A549 (cell line): ENCODE results near the gene MADD. TPM values are rescaled to one million over a fixed set of nuclear protein-coding genes. Genes with fewer than 3 reads are reported as not detected.

Source experiments
- ATAC-seq, 2 experiments: fragments of 200-7000 bp in 1 of 2; fragments of >200 bp in 1 of 2; cut with Nextera tagmentation in 1 of 2; cut with Tn5 transposase in 1 of 2; 3 replicates each; pipeline versions ENCODE4 v1.8.0 to v1.9.1; 2018 to 2020; ENCODE audit warnings: mild to moderate bottlenecking in 1 of 2, moderate library complexity in 1 of 2
- CTCF ChIA-PET: fragments of 300-600 bp; sonication (Branson Sonifier 250); formaldehyde crosslinking; extraction: SDS; loops from one replicate; lab custom pipeline; 2021; ENCODE audit warnings: antibody characterized with exemption, inconsistent platforms; lab: Yijun Ruan, JAX
- POLR2A ChIA-PET: fragments of 350-600 bp; formaldehyde crosslinking; extraction: SDS; loops from one replicate; lab custom pipeline; 2021; ENCODE audit warnings: antibody characterized with exemption, inconsistent platforms; lab: Yijun Ruan, JAX
- DNase-seq, 2 experiments: peaks; one replicate each; pipeline versions ENCODE4 v3.0.0 to v3.0.0-alpha.2; 2011 to 2016; ENCODE audit warnings: low read depth in 1 of 2, low spot score in 1 of 2
- FAIRE-seq: peaks from 2 replicates; lab custom pipeline; 2011; peaks lifted over from hg19 to GRCh38; lab: Jason Lieb, UNC
- H3K27ac ChIP-seq, 2 experiments: fragments of >200 bp; sonication (Bioruptor Twin); formaldehyde crosslinking; 3 replicates each; pipeline ENCODE4 v1.5.1; 2016 to 2017
- H3K4me1 ChIP-seq: fragments of >200 bp; sonication (Bioruptor Twin); formaldehyde crosslinking; 3 replicates; pipeline ENCODE4 v1.6.1; 2016
- H3K4me2 ChIP-seq: fragments of >200 bp; sonication (Bioruptor Twin); formaldehyde crosslinking; 3 replicates; pipeline ENCODE4 v1.6.1; 2016
- H3K4me3 ChIP-seq: fragments of >200 bp; sonication (Bioruptor Twin); formaldehyde crosslinking; 3 replicates; pipeline ENCODE4 v1.5.1; 2016
- H3K9me3 ChIP-seq: fragments of >200 bp; sonication (Bioruptor Twin); formaldehyde crosslinking; 3 replicates; pipeline ENCODE4 v1.6.1; 2016
- ATOH8 ChIP-seq: fragments of 250-450 bp; sonication (Bioruptor Pico); IDR thresholded peaks from 2 replicates; pipeline ENCODE4 v1.5.0; 2020; ENCODE audit warnings: low read depth, mild to moderate bottlenecking, moderate library complexity
- BCL3 ChIP-seq: fragments of >200 bp; sonication (Bioruptor Twin); formaldehyde crosslinking; IDR thresholded peaks from 3 replicates; pipeline ENCODE4 v1.6.1; 2016
- CBX8 ChIP-seq: fragments of 200-600 bp; sonication (generic); IDR thresholded peaks from 2 replicates; pipeline ENCODE4 v1.6.1; 2016
- CEBPB ChIP-seq, 2 experiments: fragments of >200 bp in 1 of 2; sonication (Bioruptor Twin) in 1 of 2; formaldehyde crosslinking in 1 of 2; IDR thresholded peaks; 2 replicates each; pipeline ENCODE4 v1.6.1; 2012 to 2016
- E2F6 ChIP-seq: IDR thresholded peaks from 2 replicates; pipeline ENCODE4 v1.6.1; 2012; ENCODE audit warnings: low read depth, borderline replicate concordance
- EHF ChIP-seq: fragments of 250-450 bp; sonication (Bioruptor Pico); IDR thresholded peaks from 2 replicates; pipeline ENCODE4 v1.5.0; 2020; ENCODE audit warnings: mild to moderate bottlenecking
- FOSB ChIP-seq: fragments of 250-450 bp; sonication (Bioruptor Pico); IDR thresholded peaks from 2 replicates; pipeline ENCODE4 v1.5.0; 2020; ENCODE audit warnings: mild to moderate bottlenecking, moderate library complexity
- FOSL2 ChIP-seq, 2 experiments: fragments of 450-650 bp in 1 of 2; fragments of >200 bp in 1 of 2; sonication (Bioruptor Twin) in 1 of 2; formaldehyde crosslinking; IDR thresholded peaks; 2 replicates each; pipeline versions ENCODE4 v1.5.0 to v1.6.1; 2016 to 2020; ENCODE audit warnings: mild to moderate bottlenecking in 1 of 2, moderate library complexity in 1 of 2
- FOXS1 ChIP-seq: fragments of 250-450 bp; sonication (Bioruptor Pico); IDR thresholded peaks from 2 replicates; pipeline ENCODE4 v1.5.0; 2020; ENCODE audit warnings: mild to moderate bottlenecking, moderate library complexity
- HEYL ChIP-seq: fragments of 250-450 bp; sonication (Bioruptor Pico); IDR thresholded peaks from 2 replicates; pipeline ENCODE4 v1.8.0; 2021; ENCODE audit warnings: mild to moderate bottlenecking, moderate library complexity
- HOXB13 ChIP-seq: fragments of 250-450 bp; sonication (Bioruptor Pico); IDR thresholded peaks from 2 replicates; pipeline ENCODE4 v1.5.0; 2020; ENCODE audit warnings: low read depth, mild to moderate bottlenecking, moderate library complexity
- JUN ChIP-seq, 2 experiments: fragments of >200 bp; sonication (Bioruptor Twin); formaldehyde crosslinking; IDR thresholded peaks; 2 replicates in 1 of 2; 3 replicates in 1 of 2; pipeline ENCODE4 v1.6.1; 2016 to 2017
- KDM1A ChIP-seq: fragments of 200-600 bp; sonication (generic); IDR thresholded peaks from 2 replicates; pipeline ENCODE4 v1.6.1; 2016; ENCODE audit warnings: low read depth, mild to moderate bottlenecking
- MAFK ChIP-seq: fragments of 450-650 bp; IDR thresholded peaks from 2 replicates; pipeline ENCODE4 v1.6.1; 2014; ENCODE audit not compliant: partially characterized antibody
- MAZ ChIP-seq: fragments of 150-350 bp; IDR thresholded peaks from 2 replicates; pipeline ENCODE4 v1.6.1; 2014; ENCODE audit warnings: antibody characterized with exemption, low read depth, low read length, borderline replicate concordance
- MYC ChIP-seq: IDR thresholded peaks from 2 replicates; pipeline ENCODE4 v1.6.1; 2012; ENCODE audit warnings: mild to moderate bottlenecking, inconsistent platforms, low read length, improper control_type of control experiment, borderline replicate concordance
- NFE2L2 ChIP-seq: fragments of 150-350 bp; conservative IDR thresholded peaks from 2 replicates; pipeline ENCODE4 v1.6.1; 2014; ENCODE audit warnings: low read length
- NPAS2 ChIP-seq: fragments of 250-450 bp; sonication (Bioruptor Pico); IDR thresholded peaks from 2 replicates; pipeline ENCODE4 v1.8.0; 2022; ENCODE audit warnings: mild to moderate bottlenecking, moderate library complexity, borderline replicate concordance
- POLR2A ChIP-seq: IDR thresholded peaks from 2 replicates; pipeline ENCODE4 v1.6.1; 2012; ENCODE audit warnings: mild to moderate bottlenecking, low read length
- RAD21 ChIP-seq, 2 experiments: fragments of >200 bp in 1 of 2; sonication (Bioruptor Twin) in 1 of 2; formaldehyde crosslinking in 1 of 2; IDR thresholded peaks in 1 of 2; conservative IDR thresholded peaks in 1 of 2; 2 replicates in 1 of 2; 3 replicates in 1 of 2; pipeline ENCODE4 v1.6.1; 2012 to 2018; ENCODE audit warnings: inconsistent platforms in 1 of 2
- RARB ChIP-seq: fragments of 250-450 bp; sonication (Bioruptor Pico); IDR thresholded peaks from 2 replicates; pipeline ENCODE4 v1.8.0; 2021; ENCODE audit warnings: mild to moderate bottlenecking, moderate library complexity
- REST ChIP-seq: fragments of 200-600 bp; sonication (generic); IDR thresholded peaks from 2 replicates; pipeline ENCODE4 v1.6.1; 2016; ENCODE audit warnings: antibody characterized with exemption, mild to moderate bottlenecking, moderate library complexity
- SMC3 ChIP-seq: fragments of >200 bp; sonication (Bioruptor Twin); formaldehyde crosslinking; IDR thresholded peaks from 3 replicates; pipeline ENCODE4 v1.6.1; 2018; ENCODE audit warnings: inconsistent platforms
- TP53 ChIP-seq: fragments of 250-450 bp; sonication (Bioruptor Pico); IDR thresholded peaks from 2 replicates; pipeline ENCODE4 v1.5.0; 2021; ENCODE audit warnings: mild to moderate bottlenecking, moderate library complexity
- ZFP36 ChIP-seq: fragments of 450-650 bp; IDR thresholded peaks from 2 replicates; pipeline ENCODE4 v1.6.1; 2014; ENCODE audit warnings: borderline replicate concordance; ENCODE audit not compliant: partially characterized antibody
- ZSCAN20 ChIP-seq: fragments of 250-450 bp; sonication (Bioruptor Pico); IDR thresholded peaks from 2 replicates; pipeline ENCODE4 v1.8.0; 2022; ENCODE audit warnings: mild to moderate bottlenecking, moderate library complexity
- WGBS: methylation state at CpG from one replicate; pipeline ENCODE4 v1.1.6; 2017; ENCODE audit errors: missing lambda C conversion rate; 5-methylcytosine and 5-hydroxymethylcytosine counted together
- polyA plus RNA-seq, 4 experiments: library from polyadenylated mRNA; depleted of rRNA in 3 of 4; stranded (reverse); fragments of >200 nt; fragmentation: RNase III in 1 of 4; extraction: RNeasy Plus Mini Kit Qiagen cat#74134 plus additional on column Dnase treatment in 1 of 4; gene quantifications; 2 replicates in 3 of 4; 3 replicates in 1 of 4; pipeline ENCODE4 v1.2.3, GENCODE V29; 2011 to 2017

The MADD gene
- polyA plus RNA-seq, 2 of the 4 experiments (the other 2 are of a cell fraction): 16.7 to 25.2 TPM

GRCh38 chr11:47274495-47275235, 4.7 kb downstream of the MADD start:
- POLR2A ChIA-PET: no interaction called here
- Histone ChIP-seq H3K4me3 (no peak overlapping the region), H3K4me1 (peaks cover 11% of the 10 kb centered on the region), H3K4me2 (no peak overlapping the region), H3K9me3 (no peaks in the 10 kb centered on the region), H3K27ac (no peak overlapping the region)
- TF ChIP-seq FOSB (CRISPR knock-in tag) (no peak), NPAS2 (no peak), SMC3 (no peak), CBX8 (no peak), HEYL (CRISPR knock-in tag) (no peak), NFE2L2 (no peak), MYC (no peak), TP53 (CRISPR knock-in tag) (no peak), POLR2A (no peak), ZSCAN20 (CRISPR knock-in tag) (no peak), ATOH8 (CRISPR knock-in tag) (no peak), KDM1A (no peak), EHF (CRISPR knock-in tag) (no peak), E2F6 (no peak), CEBPB (IDR thresholded peaks at IDR 0.05) (no peak), FOXS1 (CRISPR knock-in tag) (no peak), ZFP36 (no peak), JUN (IDR thresholded peaks at IDR 0.05) (no peak)
- no peak for ATAC-seq
- no peak for FAIRE-seq
- CTCF ChIA-PET: interaction anchor here (0.7 to 3.5 kb wide), 7 partner anchors 10 to 86 kb away, joined by 3 to 32 read pairs (median 3); partner anchors contain the start of genes ACP2 and NR1H3
- 96% methylated on average over 28 of the region's 28 CpGs for WGBS
- DNase-seq: no peak

- ATAC-seq: no peak
- POLR2A ChIA-PET: no interaction called here
- TF ChIP-seq FOSL2 (IDR thresholded peaks at IDR 0.05) (no peak), FOSL2 (CRISPR knock-in tag; IDR thresholded peaks at IDR 0.05) (no peak), CEBPB (IDR thresholded peaks at IDR 0.05) (peak in 1 of 2 experiments; percentile 44; a peak in 1 of 4 replicates)
- no peak overlapping the region for H3K27ac ChIP-seq
- no peak for FAIRE-seq
- H3K4me2 ChIP-seq: no peak overlapping the region
- H3K4me3 ChIP-seq: no peak overlapping the region
- peaks cover under 1% of the 10 kb centered on the region; the same call in 1 of the 3 replicates for H3K4me1 ChIP-seq
- 97% methylated on average over 4 of the region's 4 CpGs for WGBS
- H3K9me3 ChIP-seq: no peaks in the 10 kb centered on the region
- CTCF ChIA-PET: no interaction called here
- no peak for DNase-seq
Measured at GRCh38 chr11:47276923-47277322, 7.0 kb downstream of the MADD start.

GRCh38 chr11:47278058-47278457, 8.1 kb downstream of the MADD start:
- ChIA-PET CTCF (no interaction called here), POLR2A (no interaction called here)
- ATAC-seq (no peak), FAIRE-seq (no peak), DNase-seq (no peak)
- 97% methylated on average over 3 of the region's 3 CpGs for WGBS
- Histone ChIP-seq H3K4me1 (no peaks in the 10 kb centered on the region), H3K9me3 (no peaks in the 10 kb centered on the region), H3K27ac (no peak overlapping the region), H3K4me3 (no peak overlapping the region), H3K4me2 (no peak overlapping the region)
- TF ChIP-seq MYC: no peak
- TF ChIP-seq BCL3: no peak
- TF ChIP-seq MAFK: no peak
- no peak for TF ChIP-seq CEBPB (IDR thresholded peaks at IDR 0.05)
- no peak for TF ChIP-seq REST
- no peak for TF ChIP-seq HEYL (CRISPR knock-in tag)
- TF ChIP-seq ATOH8 (CRISPR knock-in tag): no peak
- no peak for TF ChIP-seq RAD21 (conservative IDR thresholded peaks at IDR 0.05 in 1 of 2, IDR thresholded peaks at IDR 0.05 in 1 of 2)
- TF ChIP-seq ZSCAN20 (CRISPR knock-in tag): no peak
- TF ChIP-seq FOSL2 (IDR thresholded peaks at IDR 0.05): no peak
- TF ChIP-seq FOSL2 (CRISPR knock-in tag; IDR thresholded peaks at IDR 0.05): no peak
- TF ChIP-seq POLR2A: no peak
- no peak for TF ChIP-seq HOXB13
- TF ChIP-seq RARB: no peak
- TF ChIP-seq MAZ: no peak
